ENCODE data around the gene PCNP. TPM values are rescaled to one million over a fixed set of nuclear protein-coding genes. Genes with fewer than 3 reads are reported as not detected.
"Not testable (repeated sequence)": the region's sequence is repeated elsewhere in the genome, so short reads cannot be mapped to it uniquely, and the experiment has no call there.

The PCNP gene
- total and polyA plus RNA-seq, 2 donors (not counting 1 experiment from before 2014, with no cell fraction given): 116 to 129 TPM

GRCh38 chr3:101625879-101626278, 51.9 kb downstream of the PCNP start:
- no peak overlapping the region for H3K27ac ChIP-seq (ENCODE audit: insufficient read depth, low read length)
- H3K4me1 ChIP-seq (ENCODE audit: control insufficient read depth, extremely low read depth, insufficient read depth, low read length): no peaks in the 10 kb centered on the region
- no peak overlapping the region for H3K9ac ChIP-seq (ENCODE audit: insufficient read depth, low read length)
- no peak for TF ChIP-seq CTCF (conservative IDR thresholded peaks at IDR 0.05 in 1 of 2, IDR thresholded peaks at IDR 0.05 in 1 of 2; ENCODE audit: low read depth in 1 of 2, low read length in 2 of 2)
- TF ChIP-seq EZH2 (IDR thresholded peaks at IDR 0.05; ENCODE audit: low read length, missing control alignments): no peak
- H3K36me3 ChIP-seq (ENCODE audit: control insufficient read depth, insufficient read depth, low read length): no peaks in the 10 kb centered on the region
- no peaks in the 10 kb centered on the region for H4K20me1 ChIP-seq (ENCODE audit: control insufficient read depth, extremely low read depth, insufficient read depth, low read length)
- H3K9me3 ChIP-seq (ENCODE audit: control insufficient read depth, insufficient read depth, low read depth, low read length): no peaks in the 10 kb centered on the region
- H3K4me2 ChIP-seq (ENCODE audit: extremely low read depth, insufficient read depth, low read length): no peak overlapping the region
- no peaks in the 10 kb centered on the region for H3K79me2 ChIP-seq (ENCODE audit: control insufficient read depth, insufficient read depth, low read length)
- DNase-seq (ENCODE audit: low read depth in 2 of 2): no peak
- H2AFZ ChIP-seq (ENCODE audit: low read length): no peak overlapping the region
- no peaks in the 10 kb centered on the region for H3K27me3 ChIP-seq (ENCODE audit: control insufficient read depth, insufficient read depth, low read length)
- H3K4me3 ChIP-seq (replicated peaks in 1 of 4; ENCODE audit: control extremely low read depth in 1 of 4, insufficient read depth in 1 of 4, low read depth in 3 of 4, low read length in 4 of 4): no peak overlapping the region

- Histone ChIP-seq H3K36me3 (ENCODE audit: control insufficient read depth, insufficient read depth, low read length) (no peaks in the 10 kb centered on the region), H3K27me3 (ENCODE audit: control insufficient read depth, insufficient read depth, low read length) (no peaks in the 10 kb centered on the region), H3K27ac (ENCODE audit: insufficient read depth, low read length) (no peak overlapping the region), H3K4me3 (replicated peaks in 1 of 4; ENCODE audit: control extremely low read depth in 1 of 4, insufficient read depth in 1 of 4, low read depth in 3 of 4, low read length in 4 of 4) (no peak overlapping the region), H3K4me1 (ENCODE audit: control insufficient read depth, extremely low read depth, insufficient read depth, low read length) (no peaks in the 10 kb centered on the region), H3K4me2 (ENCODE audit: extremely low read depth, insufficient read depth, low read length) (no peak overlapping the region), H3K79me2 (ENCODE audit: control insufficient read depth, insufficient read depth, low read length) (no peaks in the 10 kb centered on the region), H2AFZ (ENCODE audit: low read length) (no peak overlapping the region), H4K20me1 (ENCODE audit: control insufficient read depth, extremely low read depth, insufficient read depth, low read length) (no peaks in the 10 kb centered on the region), H3K9ac (ENCODE audit: insufficient read depth, low read length) (no peak overlapping the region), H3K9me3 (ENCODE audit: control insufficient read depth, insufficient read depth, low read depth, low read length) (no peaks in the 10 kb centered on the region)
- no peak for DNase-seq (ENCODE audit: low read depth in 2 of 2)
- TF ChIP-seq EZH2 (IDR thresholded peaks at IDR 0.05; ENCODE audit: low read length, missing control alignments) (no peak), CTCF (conservative IDR thresholded peaks at IDR 0.05 in 1 of 2, IDR thresholded peaks at IDR 0.05 in 1 of 2; ENCODE audit: low read depth in 1 of 2, low read length in 2 of 2) (no peak)
Measured at GRCh38 chr3:101629219-101629618, 55.2 kb downstream of the PCNP start.

- Histone ChIP-seq H3K9ac (ENCODE audit: insufficient read depth, low read length) (no peak overlapping the region), H3K9me3 (ENCODE audit: control insufficient read depth, insufficient read depth, low read depth, low read length) (no peaks in the 10 kb centered on the region), H3K4me1 (ENCODE audit: control insufficient read depth, extremely low read depth, insufficient read depth, low read length) (no peaks in the 10 kb centered on the region), H3K79me2 (ENCODE audit: control insufficient read depth, insufficient read depth, low read length) (no peaks in the 10 kb centered on the region), H2AFZ (ENCODE audit: low read length) (no peak overlapping the region), H3K36me3 (ENCODE audit: control insufficient read depth, insufficient read depth, low read length) (no peaks in the 10 kb centered on the region), H3K4me3 (replicated peaks in 1 of 4; ENCODE audit: control extremely low read depth in 1 of 4, insufficient read depth in 1 of 4, low read depth in 3 of 4, low read length in 4 of 4) (no peak overlapping the region), H4K20me1 (ENCODE audit: control insufficient read depth, extremely low read depth, insufficient read depth, low read length) (no peaks in the 10 kb centered on the region), H3K27ac (ENCODE audit: insufficient read depth, low read length) (no peak overlapping the region), H3K27me3 (ENCODE audit: control insufficient read depth, insufficient read depth, low read length) (peaks cover 5% of the 10 kb centered on the region), H3K4me2 (ENCODE audit: extremely low read depth, insufficient read depth, low read length) (no peak overlapping the region)
- DNase-seq (ENCODE audit: low read depth in 2 of 2): no peak
- TF ChIP-seq EZH2 (IDR thresholded peaks at IDR 0.05; ENCODE audit: low read length, missing control alignments): no peak
- TF ChIP-seq CTCF (conservative IDR thresholded peaks at IDR 0.05 in 1 of 2, IDR thresholded peaks at IDR 0.05 in 1 of 2; ENCODE audit: low read depth in 1 of 2, low read length in 2 of 2): no peak
Measured at GRCh38 chr3:101631098-101631796, 57.3 kb downstream of the PCNP start.

GRCh38 chr3:101631959-101632358, 58.0 kb downstream of the PCNP start:
- not testable (repeated sequence) for H3K9me3 ChIP-seq (ENCODE audit: control insufficient read depth, insufficient read depth, low read depth, low read length); H3K36me3 ChIP-seq (ENCODE audit: control insufficient read depth, insufficient read depth, low read length); H3K9ac ChIP-seq (ENCODE audit: insufficient read depth, low read length); H4K20me1 ChIP-seq (ENCODE audit: control insufficient read depth, extremely low read depth, insufficient read depth, low read length); DNase-seq (ENCODE audit: low read depth in 2 of 2); H3K79me2 ChIP-seq (ENCODE audit: control insufficient read depth, insufficient read depth, low read length); H3K27ac ChIP-seq (ENCODE audit: insufficient read depth, low read length); H2AFZ ChIP-seq (ENCODE audit: low read length); H3K27me3 ChIP-seq (ENCODE audit: control insufficient read depth, insufficient read depth, low read length); H3K4me1 ChIP-seq (ENCODE audit: control insufficient read depth, extremely low read depth, insufficient read depth, low read length); H3K4me2 ChIP-seq (ENCODE audit: extremely low read depth, insufficient read depth, low read length); H3K4me3 ChIP-seq (replicated peaks in 1 of 4; ENCODE audit: control extremely low read depth in 1 of 4, insufficient read depth in 1 of 4, low read depth in 3 of 4, low read length in 4 of 4)
